NCI-H2107 treated with DMSO at 0.1 percent for 48 hours (cell line): Measurements from ENCODE around the gene MYB.

Source experiments
- DNase-seq: peaks from one replicate; lab custom pipeline; 2025; ENCODE audit not compliant: unreplicated experiment; lab: John Stamatoyannopoulos, UW

The MYB gene

DNA sequence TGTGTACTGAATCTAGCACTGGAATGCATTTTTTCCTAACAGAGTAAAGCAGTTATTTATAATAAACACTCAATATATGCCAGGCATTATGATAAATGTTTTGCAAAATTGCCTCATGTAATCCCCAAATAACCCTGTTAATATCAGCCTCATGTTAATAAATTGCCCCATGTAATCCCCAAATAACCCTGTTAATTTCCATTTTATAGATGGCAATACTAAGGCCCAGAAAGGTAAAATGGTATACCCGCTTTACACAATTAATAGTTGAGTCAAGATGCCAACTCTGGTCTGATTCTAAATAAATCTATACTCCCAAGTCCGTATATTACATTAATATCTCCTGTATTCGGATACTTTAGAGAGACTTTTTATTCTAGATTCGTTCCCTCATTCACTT is 6.3 kb downstream of the MYB start:
- DNase-seq: no peak

DNA sequence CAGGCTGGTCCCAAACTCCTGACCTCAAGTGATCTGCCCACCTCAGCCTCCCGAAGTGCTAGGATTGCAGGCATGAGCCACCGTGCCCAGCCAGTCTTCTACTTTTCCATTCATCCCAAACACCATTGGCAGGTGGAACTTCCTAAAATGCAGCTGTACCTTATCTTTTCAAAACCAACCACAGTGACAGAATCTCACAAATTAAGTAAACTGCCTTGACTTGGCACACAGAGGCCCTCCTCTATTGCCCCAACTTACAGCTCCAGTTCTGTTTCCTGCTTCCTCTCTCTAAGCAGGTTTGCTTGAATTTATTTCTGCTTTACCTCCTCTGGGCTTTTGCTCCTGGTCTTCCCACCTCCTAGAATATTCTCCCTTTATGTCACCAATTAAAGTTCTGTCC is 7.6 kb downstream of the MYB start:
- DNase-seq: no peak

DNA sequence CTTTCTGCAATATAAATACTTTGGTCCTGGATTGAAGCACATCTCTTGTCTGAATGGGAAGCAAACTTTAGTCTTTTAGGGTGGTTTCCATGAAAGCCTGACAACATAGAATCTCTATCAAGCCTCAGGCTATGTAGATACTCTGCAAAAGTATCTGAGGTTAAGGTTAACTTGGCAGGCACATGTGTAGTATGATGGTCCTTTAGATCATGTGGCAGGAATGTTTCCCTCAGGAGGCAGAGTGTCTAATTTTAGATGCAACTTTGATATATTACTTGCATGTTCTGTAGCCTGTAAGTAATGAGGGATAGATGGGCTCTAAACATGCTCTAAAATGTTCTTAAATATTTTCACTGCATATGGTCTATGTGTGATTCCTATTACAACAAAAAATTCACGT is 8.2 kb downstream of the MYB start:
- no peak for DNase-seq

GRCh38 chr6:135191508-135192255 is 10.6 kb downstream of the MYB start:
- DNase-seq: no peak

DNA sequence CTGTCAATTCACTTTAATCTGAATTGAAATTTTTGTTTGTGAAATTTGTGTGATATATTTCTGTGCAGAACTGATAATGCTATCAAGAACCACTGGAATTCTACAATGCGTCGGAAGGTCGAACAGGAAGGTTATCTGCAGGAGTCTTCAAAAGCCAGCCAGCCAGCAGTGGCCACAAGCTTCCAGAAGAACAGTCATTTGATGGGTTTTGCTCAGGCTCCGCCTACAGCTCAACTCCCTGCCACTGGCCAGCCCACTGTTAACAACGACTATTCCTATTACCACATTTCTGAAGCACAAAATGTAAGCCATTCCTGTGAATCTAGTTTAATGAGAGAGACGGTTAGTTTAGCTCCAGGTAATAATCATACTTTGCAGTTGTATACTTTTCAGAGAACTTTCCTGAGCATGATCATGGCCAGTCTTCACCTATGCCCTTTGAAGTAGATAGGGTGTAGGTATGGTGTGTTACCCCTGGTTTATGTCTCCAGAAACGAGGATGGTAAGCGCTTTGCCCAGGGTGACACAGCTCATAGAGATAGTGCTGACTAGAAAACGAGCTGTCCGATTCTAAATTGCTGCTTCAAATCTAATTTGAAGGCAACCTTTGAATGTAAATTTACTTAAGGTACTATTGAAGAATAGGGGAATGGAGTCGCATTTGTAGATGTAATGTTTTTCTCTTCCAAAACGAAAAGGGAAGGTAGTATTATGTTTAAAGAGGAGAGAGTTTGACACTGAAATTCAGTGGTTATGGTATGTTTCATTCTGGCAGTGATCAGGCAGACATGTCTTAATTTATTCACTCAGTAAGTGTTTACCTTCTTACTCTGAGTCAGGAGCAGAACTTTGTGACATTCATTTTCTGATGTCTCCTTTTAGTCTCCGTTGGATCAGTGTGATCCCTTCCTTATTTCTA is 11.4 kb downstream of the MYB start:
- DNase-seq: no peak

GRCh38 chr6:135193221-135193620 is 12.1 kb downstream of the MYB start:
- no peak for DNase-seq

- no peak for DNase-seq
Measured at GRCh38 chr6:135195041-135195440, 13.9 kb downstream of the MYB start.

DNA sequence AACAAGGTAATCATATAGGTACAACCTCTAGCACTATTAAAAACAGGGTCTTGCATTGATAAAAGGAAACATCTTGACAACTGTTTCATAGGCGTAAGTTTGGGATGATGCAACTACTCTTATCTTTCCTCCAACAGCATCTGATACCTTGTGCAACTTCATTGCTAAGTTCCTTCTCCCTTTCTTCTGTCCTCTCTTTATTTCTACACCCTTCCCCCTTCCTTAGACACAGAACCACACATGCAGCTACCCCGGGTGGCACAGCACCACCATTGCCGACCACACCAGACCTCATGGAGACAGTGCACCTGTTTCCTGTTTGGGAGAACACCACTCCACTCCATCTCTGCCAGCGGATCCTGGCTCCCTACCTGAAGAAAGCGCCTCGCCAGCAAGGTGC is 14.4 kb downstream of the MYB start:
- DNase-seq: no peak

DNA sequence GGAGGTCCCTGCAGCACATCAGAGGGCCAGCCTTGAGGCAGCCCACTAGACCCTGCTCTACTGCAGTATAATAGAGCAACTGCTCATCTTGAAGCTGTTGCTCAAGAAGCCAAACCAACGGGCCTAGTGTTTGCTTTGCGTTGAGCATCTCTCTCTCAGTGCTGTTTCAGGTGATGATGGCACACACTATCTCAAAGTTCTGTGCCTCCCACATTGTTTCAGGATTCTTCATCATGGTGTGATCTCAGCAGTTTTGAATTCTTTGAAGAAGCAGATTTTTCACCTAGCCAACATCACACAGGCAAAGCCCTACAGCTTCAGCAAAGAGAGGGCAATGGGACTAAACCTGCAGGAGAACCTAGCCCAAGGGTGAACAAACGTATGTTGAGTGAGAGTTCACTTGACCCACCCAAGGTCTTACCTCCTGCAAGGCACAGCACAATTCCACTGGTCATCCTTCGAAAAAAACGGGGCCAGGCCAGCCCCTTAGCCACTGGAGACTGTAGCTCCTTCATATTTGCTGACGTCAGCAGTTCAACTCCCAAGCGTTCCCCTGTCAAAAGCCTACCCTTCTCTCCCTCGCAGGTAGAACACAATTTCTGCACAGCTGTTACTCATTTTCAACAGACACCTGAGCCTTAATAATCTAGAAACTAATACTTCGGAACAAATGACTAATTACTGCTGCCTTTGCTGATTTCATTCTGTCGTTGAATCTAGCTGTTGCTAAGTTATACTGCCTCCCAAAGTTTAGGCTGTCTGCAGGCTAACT is 15.8 kb downstream of the MYB start:
- DNase-seq: no peak

DNA sequence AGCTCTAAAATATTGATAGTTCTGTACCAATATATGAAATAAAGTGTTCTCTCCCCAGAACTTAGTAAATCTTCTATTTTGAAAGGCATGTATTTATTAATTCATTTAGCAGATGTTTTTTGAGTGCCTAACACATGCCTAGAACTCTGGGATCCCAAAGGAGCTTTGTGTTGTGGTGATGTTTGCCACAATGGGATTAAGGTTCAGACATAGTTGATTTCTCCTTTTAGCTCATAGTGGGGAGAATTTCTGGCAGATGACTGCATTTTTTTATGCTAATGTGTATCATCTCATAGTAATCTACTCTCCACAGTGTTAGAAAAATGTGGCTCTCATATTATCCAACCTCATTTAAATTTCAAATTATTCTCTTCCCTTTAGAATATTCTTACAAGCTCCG is 21.7 kb downstream of the MYB start:
- DNase-seq: no peak

DNA sequence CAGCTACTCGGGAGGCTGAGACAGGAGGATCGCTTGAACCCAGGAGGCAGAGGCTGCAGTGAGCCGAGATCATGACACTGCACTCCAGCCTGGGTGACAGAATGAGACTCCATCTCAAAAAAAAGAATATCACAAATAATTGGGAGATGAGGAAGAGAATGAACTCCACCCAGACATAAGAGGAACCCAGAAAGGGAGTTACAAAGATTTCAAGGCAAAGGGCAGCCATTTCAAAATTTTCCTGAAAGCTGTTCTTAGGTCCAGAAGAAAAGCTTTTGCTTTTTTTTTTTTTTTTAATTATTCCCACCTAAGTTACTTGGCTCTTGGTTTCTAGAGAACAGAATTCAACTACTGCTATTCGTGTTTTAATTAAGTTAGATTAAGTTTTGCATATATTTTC is 23.8 kb downstream of the MYB start:
- no peak for DNase-seq

DNA sequence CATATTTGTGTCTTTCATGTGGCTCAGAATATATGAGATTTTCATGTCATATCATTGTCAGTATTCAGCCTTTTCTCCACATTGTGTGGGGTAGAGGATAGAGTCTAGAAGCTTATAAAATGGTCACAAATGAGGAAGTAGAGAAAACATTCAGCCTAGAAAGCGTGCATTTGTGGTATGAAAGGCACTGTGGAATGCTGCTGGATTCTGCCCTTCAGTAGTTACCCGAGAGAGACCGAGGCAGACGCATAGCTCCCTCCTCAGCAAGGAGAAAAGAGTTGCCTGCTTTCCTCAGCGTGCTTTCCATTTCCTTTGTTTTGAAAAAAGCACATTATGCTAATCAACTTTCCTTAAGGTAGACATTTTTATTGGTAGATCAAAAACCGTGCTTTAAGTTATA is 28.7 kb downstream of the MYB start:
- DNase-seq: no peak

- DNase-seq: no peak
Measured at GRCh38 chr6:135210632-135211305, 29.7 kb downstream of the MYB start.

- no peak for DNase-seq
Measured at GRCh38 chr6:135211306-135211702, 30.2 kb downstream of the MYB start.

- no peak for DNase-seq
Measured at GRCh38 chr6:135212020-135212806, 31.1 kb downstream of the MYB start.

- no peak for DNase-seq
Measured at GRCh38 chr6:135212935-135213334, 31.8 kb downstream of the MYB start.

DNA sequence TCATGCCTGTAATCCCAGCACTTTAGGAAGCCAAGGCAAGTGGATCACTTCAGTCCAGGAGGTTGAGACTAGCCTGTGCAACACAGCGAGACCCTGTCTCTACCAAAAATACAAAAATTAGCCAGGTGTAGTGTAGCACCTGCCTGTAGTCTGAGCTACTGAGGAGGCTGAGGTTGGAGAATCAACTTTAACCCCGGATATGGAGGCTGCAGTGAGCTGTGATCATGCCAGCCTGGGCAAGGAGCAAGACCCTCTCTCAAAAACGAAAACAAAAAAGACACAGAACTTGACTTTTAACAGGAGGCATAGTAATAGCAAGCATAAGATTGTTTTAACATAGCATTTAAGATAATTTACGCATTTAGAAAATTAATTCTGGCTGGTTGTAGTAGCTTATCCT is 32.5 kb downstream of the MYB start:
- no peak for DNase-seq

GRCh38 chr6:135215160-135215559 is 34.1 kb downstream of the MYB start:
- no peak for DNase-seq

DNA sequence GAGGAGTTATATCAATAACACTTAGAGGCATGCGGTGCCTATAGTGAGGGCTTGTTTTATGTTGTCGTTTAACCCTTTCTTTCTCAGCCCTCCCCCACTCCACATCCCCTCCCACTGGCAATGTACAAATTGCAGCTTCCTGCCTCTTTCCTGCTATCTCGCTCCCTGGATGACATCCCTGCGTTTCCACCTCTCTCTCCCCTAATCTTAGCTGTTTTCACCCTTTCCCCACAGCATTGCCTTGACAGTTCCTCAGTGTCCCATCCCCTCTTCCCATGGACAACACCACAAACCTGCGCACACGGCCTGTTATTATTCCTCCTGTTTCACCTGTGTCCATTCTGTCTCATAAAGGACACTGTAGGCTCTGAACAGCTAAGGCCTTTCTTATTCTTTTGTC is 34.5 kb downstream of the MYB start:
- DNase-seq: no peak

GRCh38 chr6:135217663-135218062 is 36.6 kb downstream of the MYB start:
- no peak for DNase-seq
